Stimulated activated CD4-positive, alpha-beta T cell treated with anti-CD3 and anti-CD28 coated beads, Interleukin-1b, Interleukin-23, amount 100 ng/mL, for 4 hours (primary cell): Measurements from ENCODE around the gene RASA3.

Experiments
- DNase-seq, 2 donors: peaks; one replicate each; pipeline ENCODE4 v3.0.0-alpha.2; 2020; ENCODE audit warnings: low read depth in 2 of 2

Gene RASA3

DNA sequence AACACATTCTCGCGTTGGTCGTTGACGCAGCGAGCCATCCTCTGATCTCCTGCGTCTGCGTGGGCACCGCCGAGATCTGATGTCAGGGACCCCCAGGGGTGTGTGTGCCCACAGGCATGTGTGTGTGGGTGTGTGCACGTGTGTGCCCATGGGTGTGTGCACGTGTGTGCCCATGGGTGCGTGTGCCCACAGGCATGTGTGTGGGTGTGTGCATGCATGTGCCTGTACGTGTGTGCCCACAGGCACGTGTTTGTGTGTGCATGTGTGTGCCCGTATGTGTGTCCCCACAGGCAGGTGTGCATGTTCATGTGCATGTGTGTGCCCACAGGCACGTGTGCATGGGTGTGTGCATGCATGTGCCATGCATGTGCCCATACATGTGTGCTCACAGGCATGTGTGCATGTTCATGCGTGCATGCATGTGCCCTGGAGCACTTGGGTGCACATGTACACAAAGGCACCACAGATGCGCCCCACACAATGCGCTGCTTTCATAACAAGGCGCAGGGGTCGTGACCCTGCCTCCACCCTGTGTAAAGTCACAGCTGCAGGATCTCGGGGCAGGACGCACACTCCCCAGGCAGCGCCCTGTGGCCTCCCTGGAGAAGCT, 77.5 kb downstream of the RASA3 start:
- DNase-seq, result no peak

DNA sequence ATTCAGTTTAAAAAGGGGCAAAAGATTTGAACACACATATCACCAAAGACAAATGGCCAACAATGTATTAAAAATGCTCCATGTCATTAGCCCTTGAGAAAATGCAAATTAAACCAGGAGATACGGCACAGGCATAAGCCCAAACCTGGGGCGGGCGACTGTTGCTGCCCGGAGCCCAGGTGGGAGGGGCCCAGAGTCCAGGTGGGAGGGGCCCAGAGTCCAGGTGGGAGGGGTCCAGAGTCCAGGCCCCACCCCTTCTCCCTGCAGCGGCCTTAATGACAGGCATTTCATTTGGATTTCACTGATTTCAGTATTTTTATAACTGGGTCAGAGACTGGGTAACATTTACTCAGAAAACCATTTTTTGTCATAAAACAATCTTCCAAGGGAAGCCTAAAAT, 78.2 kb downstream of the RASA3 start:
- no peak for DNase-seq

- DNase-seq, result no peak
Measured at GRCh38 chr13:114053026-114053425, 79.4 kb downstream of the RASA3 start.

- DNase-seq, result no peak
Measured at GRCh38 chr13:114050536-114051450, 81.6 kb downstream of the RASA3 start.

GRCh38 chr13:114049626-114050101, 82.8 kb downstream of the RASA3 start:
- DNase-seq, result no peak

DNA sequence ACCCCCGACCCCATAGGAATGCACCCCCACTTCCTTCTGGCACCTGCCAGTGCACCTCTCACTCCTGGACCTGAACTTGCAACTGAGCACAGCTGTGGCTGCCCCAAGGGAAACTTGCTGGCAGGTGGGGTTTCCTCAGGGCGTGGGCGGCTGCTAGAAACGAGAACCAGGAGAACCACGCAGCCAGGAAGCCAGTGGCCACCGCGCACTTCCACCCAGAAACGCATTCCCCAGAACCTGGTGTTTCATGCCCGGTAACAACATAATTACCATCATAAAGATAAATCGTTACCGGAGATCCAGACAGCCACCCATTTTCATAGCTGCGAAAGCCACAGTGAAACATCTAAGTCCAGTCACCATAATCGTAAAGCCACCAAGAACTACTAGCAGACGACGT, 83.4 kb downstream of the RASA3 start:
- DNase-seq, result peak; percentile 45 to 58

DNA sequence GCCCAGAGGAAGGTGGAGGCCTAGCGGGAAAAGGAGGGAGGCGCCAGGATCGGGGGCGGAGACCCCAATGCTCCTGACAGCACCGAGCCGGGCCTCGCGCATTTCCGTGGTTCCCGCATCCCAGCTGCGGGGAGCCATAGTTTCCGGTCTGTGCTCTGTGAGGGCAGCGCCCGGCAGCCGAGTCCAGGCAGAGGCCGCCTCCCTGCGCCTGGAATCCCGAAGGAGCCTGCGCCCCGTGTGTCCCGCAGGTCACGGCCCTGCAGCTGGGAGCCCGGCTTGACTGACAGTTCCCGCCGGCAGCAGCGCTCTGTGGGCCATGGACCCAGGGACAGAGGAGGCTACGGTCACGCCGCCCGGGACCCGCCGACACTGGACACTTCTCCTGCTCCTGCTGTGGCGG, 84.0 kb downstream of the RASA3 start:
- DNase-seq, result no peak

GRCh38 chr13:114047358-114047881, 85.0 kb downstream of the RASA3 start:
- no peak for DNase-seq

GRCh38 chr13:114046431-114046975, 85.9 kb downstream of the RASA3 start:
- DNase-seq, result no peak

DNA sequence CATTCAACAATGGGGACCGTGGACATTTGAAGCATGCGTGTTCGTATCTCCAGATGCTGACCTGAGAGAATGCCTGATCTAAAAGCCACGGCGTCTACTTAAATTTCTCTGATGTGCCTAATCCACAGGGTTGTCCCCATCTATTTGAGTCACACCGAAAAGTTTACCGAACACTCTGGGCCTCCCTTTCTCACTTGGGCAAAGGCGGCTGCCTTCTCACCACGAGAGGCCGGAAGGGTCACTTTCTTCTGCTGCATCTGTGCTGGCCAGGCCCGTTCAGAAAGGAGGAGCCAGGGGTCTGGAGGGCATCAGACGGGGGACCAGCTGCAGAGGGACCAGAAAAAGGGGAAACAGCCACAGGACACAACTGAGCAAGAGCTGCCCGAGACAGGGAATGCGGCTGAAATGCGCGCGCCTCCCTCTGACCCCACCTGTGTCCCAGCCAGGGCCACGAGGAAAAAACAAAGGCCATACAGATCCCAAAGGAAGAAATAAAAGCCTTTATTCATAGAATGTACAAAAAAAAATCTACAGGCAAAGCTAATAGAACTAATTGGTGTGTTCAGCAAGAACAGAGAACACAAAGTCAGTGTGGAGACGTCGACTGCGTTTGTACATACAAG, 87.2 kb downstream of the RASA3 start:
- DNase-seq, result no peak

GRCh38 chr13:114044486-114044885, 87.9 kb downstream of the RASA3 start:
- DNase-seq, result no peak

GRCh38 chr13:114043421-114044053, 88.9 kb downstream of the RASA3 start:
- DNase-seq, result no peak

DNA sequence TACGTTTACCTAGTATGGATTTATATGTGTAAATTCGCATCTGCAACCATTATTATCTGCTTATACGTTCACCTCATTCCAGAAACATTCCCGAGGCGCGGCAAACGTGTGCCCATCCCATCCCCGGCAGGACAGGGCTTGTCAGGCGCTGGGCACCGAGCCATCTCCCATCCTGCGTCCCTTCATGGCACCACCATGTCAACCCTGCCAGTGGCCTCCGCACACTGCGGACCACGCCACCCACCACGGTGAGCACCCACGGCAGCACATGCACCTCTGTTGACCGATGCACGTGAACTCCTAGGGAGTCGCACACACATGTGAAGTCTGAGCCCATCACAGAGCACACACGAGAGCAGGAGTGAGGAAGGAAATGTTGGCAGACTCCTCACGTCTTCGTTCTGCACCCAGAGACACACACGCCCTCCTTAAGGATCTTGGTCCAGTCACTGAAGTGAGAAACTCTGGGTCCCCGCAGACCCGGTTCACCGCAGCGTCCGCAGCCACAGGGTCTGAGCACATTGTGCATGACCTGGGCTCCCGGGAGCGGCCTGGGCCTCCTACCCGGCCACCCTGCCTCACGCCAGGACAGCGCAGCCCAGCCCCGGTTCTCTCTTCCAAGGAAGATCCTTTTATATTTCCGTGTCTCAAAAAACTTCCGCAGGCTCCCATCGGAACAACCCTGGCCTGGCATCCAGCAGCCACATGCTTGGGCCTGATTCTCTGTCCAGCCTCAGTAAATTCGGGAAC, 90.2 kb downstream of the RASA3 start:
- no peak for DNase-seq

- DNase-seq, result no peak
Measured at GRCh38 chr13:114041493-114041892, 90.9 kb downstream of the RASA3 start.

DNA sequence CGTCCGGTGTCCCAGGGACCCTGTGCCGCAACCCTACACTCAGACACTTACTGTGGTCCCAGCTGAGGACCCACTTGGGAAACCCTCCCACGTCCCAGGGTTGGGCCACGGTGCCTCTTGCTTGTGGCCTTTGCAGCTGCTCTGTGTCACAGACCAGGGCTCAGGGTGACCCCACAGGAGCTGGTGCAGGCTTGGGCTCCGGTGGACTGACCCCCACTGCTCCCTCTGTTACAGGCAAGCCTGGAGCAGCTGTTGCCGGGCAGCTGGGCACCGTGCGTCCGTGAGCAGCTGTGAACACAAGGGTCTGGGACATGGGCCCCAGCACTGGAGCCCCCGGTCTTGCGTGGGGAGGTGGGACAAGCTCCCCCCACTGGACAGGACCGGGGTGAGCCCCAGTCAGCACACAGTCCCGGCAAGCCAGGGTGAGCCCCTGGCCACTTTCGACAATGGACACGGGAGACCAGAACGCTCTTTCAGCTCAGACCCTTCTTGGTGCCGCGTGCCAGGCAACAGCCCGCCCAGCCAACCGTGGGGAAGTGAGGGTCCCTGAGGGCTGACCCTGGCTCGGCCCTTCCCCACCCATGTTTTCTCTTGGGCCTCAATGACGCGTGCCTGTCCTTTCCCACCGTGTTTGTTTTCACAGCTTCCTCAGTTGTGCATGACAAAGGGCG, 92.8 kb downstream of the RASA3 start:
- DNase-seq, result no peak

DNA sequence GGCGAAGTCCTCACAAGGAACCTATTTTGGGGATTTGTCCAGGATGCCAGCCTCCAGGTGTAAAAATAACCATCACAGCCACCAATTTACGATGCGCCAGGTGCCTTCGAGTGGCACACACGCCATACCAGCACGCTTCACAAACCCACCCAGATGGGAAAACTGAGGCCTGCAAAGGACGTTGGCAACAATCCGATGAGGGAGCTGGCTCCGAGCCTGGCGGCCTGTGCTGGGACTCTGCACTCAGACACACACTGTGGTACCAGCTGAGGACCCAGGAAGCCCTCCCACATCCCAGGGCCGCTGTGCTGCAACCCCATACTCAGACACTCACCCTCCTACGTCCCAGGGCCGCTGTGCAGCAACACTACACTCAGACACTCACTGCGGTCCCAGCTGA, 93.5 kb downstream of the RASA3 start:
- no peak for DNase-seq

DNA sequence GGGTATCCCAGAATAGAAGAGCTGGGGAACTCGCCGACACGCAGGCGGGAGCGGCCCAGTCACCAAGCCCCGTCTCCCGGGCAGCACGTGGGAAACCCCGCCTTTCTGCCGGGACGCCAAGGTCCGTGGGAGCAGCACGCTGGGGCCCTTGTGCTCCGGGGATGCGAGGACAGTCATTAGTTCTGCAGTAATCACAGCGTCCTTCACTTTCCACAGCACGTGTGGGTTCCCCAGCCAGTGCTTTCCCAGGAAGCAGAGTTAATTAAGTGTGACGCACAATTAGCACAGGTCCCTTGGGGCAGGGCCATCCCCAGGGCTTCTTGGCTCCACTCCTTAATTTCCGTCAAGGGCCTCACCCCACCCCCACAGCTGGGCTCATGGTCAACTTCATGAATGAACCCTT, 94.2 kb downstream of the RASA3 start:
- no peak for DNase-seq

DNA sequence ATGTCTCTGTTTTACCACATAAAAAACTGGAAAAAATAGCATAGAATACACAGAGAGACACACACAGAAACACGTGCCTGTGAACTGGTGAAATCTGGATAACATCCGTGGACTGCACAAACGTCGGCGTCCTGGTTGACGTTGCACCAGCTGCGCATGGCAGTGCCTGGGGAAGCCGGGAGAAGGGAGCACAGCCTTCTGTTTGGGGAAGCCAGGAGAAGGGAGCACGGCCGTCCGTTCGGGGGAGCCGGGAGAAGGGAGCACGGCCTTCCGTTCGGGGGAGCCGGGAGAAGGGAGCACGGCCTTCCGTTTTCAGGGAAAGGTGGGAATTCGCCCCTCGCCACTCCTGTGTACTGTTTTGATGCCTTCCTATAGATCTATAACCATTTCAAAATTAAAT, 94.7 kb downstream of the RASA3 start:
- DNase-seq, result no peak

DNA sequence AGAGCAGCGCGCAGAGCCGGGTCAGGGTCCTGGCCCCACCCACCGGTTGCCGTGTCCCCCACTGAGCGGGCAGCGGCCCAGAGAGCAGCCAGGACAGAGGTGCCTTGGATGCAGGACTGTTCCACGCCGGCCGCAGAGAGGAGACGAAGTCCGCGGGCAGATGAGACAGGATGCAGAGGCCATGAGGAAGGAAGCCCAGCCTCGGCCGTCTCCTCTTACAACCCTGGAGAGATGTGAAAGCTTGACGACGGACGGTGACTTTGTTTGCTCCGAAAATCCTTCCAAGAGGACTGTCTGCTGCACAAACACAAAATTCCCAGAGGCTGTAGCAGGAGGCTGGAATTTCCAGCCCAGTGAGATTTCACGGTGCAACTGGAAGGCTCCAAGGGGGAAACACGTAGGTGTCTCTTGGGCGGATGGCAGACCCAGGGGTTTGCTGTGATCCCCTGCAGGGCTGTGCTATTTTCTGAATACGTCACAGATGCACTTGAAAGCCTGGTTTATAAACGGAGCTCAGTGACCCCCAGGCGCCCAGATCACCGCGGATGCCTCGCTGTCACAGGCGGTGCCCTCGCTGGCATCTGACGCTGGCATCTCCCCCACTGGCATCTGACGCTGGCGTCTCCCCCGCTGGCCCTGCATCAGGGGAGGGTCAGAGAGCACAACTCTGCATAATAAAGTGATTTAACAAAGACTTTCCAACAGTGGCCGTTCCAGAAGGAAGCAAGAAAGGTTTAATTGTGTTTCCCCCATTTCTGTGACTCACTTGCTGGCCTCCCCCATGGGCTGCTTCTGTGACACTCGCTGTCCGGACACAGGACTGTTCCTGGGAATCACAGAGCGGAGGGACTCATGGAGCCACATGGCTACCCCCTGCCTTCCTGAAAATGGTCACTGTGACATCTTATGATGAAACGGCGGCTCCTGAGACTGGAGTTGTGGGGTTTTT, 96.6 kb downstream of the RASA3 start:
- no peak for DNase-seq
